Ishikawa (cell line): ENCODE measurements around the gene ADAM17.

Source experiments
- CEBPB ChIP-seq: IDR thresholded peaks from 2 replicates; pipeline ENCODE4 v1.6.1; 2012
- EGR1 ChIP-seq: IDR thresholded peaks from 2 replicates; pipeline ENCODE4 v1.6.1; 2012
- EP300 ChIP-seq: IDR thresholded peaks from 2 replicates; pipeline ENCODE4 v1.6.1; 2012; ENCODE audit warnings: borderline replicate concordance
- FOXM1 ChIP-seq: IDR thresholded peaks from 2 replicates; pipeline ENCODE4 v1.6.1; 2012; ENCODE audit warnings: low read depth, borderline replicate concordance
- NFIC ChIP-seq: IDR thresholded peaks from 2 replicates; pipeline ENCODE4 v1.6.1; 2012
- RAD21 ChIP-seq: IDR thresholded peaks from 2 replicates; pipeline ENCODE4 v1.6.1; 2012; ENCODE audit warnings: low read depth
- TAF1 ChIP-seq: IDR thresholded peaks from 2 replicates; pipeline ENCODE4 v1.6.1; 2012; ENCODE audit warnings: low read depth, mild to moderate bottlenecking
- TCF12 ChIP-seq: IDR thresholded peaks from 2 replicates; pipeline ENCODE4 v1.6.1; 2012; ENCODE audit warnings: low read depth
- TEAD4 ChIP-seq: IDR thresholded peaks from 2 replicates; pipeline ENCODE4 v1.6.1; 2012
- YY1 ChIP-seq: IDR thresholded peaks from 2 replicates; pipeline ENCODE4 v1.6.1; 2012; ENCODE audit warnings: low read depth
- ZBTB7A ChIP-seq: IDR thresholded peaks from 2 replicates; pipeline ENCODE4 v1.6.1; 2012; ENCODE audit warnings: low read depth
- TF ChIP-seq, protein P1 (sequence below): IDR thresholded peaks from 2 replicates; pipeline ENCODE4 v1.6.1; 2012
- TF ChIP-seq, protein P2 (sequence below): IDR thresholded peaks from 2 replicates; pipeline ENCODE4 v1.6.1; 2012; ENCODE audit warnings: low read depth, mild to moderate bottlenecking
- TF ChIP-seq, protein P3 (sequence below): IDR thresholded peaks from 2 replicates; pipeline ENCODE4 v1.6.1; 2012

DNA sequence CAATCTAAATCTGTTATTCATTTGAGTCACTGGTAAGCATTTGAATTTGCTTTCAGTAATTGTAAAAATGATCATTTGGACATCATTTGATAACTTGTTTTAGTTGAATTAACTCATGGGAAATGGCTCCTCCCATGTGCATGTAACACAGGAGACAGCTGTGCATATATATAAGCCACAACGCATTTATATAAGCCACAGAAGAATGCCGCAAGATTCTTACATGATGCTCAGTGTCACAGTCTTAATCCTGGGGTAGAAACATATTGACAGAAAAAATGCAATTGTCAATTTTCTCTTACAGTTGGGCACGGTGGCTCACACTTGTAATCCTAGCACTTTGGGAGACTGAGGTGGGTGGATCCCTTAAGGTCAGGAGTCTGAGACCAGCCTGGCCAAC, 94.6 kb downstream of the ADAM17 start:
- TF ChIP-seq, protein P1, sequence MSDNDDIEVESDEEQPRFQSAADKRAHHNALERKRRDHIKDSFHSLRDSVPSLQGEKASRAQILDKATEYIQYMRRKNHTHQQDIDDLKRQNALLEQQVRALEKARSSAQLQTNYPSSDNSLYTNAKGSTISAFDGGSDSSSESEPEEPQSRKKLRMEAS: no peak
- TF ChIP-seq YY1 (no peak), NFIC (no peak), ZBTB7A (no peak), RAD21 (no peak), CEBPB (no peak), TEAD4 (no peak), TCF12 (no peak), EP300 (no peak), FOXM1 (no peak), TAF1 (no peak), EGR1 (no peak)
- TF ChIP-seq, protein P2, sequence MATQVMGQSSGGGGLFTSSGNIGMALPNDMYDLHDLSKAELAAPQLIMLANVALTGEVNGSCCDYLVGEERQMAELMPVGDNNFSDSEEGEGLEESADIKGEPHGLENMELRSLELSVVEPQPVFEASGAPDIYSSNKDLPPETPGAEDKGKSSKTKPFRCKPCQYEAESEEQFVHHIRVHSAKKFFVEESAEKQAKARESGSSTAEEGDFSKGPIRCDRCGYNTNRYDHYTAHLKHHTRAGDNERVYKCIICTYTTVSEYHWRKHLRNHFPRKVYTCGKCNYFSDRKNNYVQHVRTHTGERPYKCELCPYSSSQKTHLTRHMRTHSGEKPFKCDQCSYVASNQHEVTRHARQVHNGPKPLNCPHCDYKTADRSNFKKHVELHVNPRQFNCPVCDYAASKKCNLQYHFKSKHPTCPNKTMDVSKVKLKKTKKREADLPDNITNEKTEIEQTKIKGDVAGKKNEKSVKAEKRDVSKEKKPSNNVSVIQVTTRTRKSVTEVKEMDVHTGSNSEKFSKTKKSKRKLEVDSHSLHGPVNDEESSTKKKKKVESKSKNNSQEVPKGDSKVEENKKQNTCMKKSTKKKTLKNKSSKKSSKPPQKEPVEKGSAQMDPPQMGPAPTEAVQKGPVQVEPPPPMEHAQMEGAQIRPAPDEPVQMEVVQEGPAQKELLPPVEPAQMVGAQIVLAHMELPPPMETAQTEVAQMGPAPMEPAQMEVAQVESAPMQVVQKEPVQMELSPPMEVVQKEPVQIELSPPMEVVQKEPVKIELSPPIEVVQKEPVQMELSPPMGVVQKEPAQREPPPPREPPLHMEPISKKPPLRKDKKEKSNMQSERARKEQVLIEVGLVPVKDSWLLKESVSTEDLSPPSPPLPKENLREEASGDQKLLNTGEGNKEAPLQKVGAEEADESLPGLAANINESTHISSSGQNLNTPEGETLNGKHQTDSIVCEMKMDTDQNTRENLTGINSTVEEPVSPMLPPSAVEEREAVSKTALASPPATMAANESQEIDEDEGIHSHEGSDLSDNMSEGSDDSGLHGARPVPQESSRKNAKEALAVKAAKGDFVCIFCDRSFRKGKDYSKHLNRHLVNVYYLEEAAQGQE: no peak
- TF ChIP-seq, protein P3, sequence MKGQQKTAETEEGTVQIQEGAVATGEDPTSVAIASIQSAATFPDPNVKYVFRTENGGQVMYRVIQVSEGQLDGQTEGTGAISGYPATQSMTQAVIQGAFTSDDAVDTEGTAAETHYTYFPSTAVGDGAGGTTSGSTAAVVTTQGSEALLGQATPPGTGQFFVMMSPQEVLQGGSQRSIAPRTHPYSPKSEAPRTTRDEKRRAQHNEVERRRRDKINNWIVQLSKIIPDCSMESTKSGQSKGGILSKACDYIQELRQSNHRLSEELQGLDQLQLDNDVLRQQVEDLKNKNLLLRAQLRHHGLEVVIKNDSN: no peak
